GM12878 (cell line): Measurements from ENCODE around the gene GARIN3. TPM values are rescaled to one million over a fixed set of nuclear protein-coding genes. Genes with fewer than 3 reads are reported as not detected.

Experiments used
- ATAC-seq: fragments of 200-7000 bp; cut with Tn5 transposase; 3 replicates; pipeline ENCODE4 v1.9.1; 2020; ENCODE audit warnings: mild to moderate bottlenecking, moderate library complexity
- BruUV-seq: library from RNA; stranded (reverse); fragments of 400-500 nt; replicated peaks from 2 replicates; lab custom pipeline; 2021; lab: Mats Ljungman, UMichigan
- CTCF ChIA-PET: fragments of 300-600 bp; sonication (Branson Sonifier 250); formaldehyde crosslinking; extraction: SDS; loops from one replicate; lab custom pipeline; 2021; ENCODE audit warnings: inconsistent platforms; lab: Yijun Ruan, JAX
- POLR2A ChIA-PET: fragments of 350-600 bp; formaldehyde crosslinking; extraction: SDS; loops from one replicate; lab custom pipeline; 2021; ENCODE audit warnings: inconsistent platforms; lab: Charles Lee
- RAD21 ChIA-PET: fragments of 300-600 bp; sonication (Branson Sonifier 250); formaldehyde crosslinking; loops from one replicate; lab custom pipeline; 2023; ENCODE audit warnings: antibody characterized with exemption; ENCODE audit not compliant: unreplicated experiment; lab: Charles Lee
- SMC1A ChIA-PET: fragments of 300-600 bp; sonication (Branson Sonifier 250); formaldehyde crosslinking; loops from one replicate; lab custom pipeline; 2023; ENCODE audit not compliant: unreplicated experiment, uncharacterized antibody; lab: Charles Lee
- DNase-seq: peaks from one replicate; pipeline ENCODE4 v3.0.0-alpha.2; 2011; ENCODE audit warnings: low read depth, low spot score
- FAIRE-seq: peaks from 3 replicates; lab custom pipeline; 2011; peaks lifted over from hg19 to GRCh38; lab: Jason Lieb, UNC
- H2AFZ ChIP-seq: 2 replicates; pipeline ENCODE4 v1.6.0; 2011; ENCODE audit warnings: low read depth, low read length, control low read depth; ENCODE audit not compliant: control insufficient read depth
- H3K27ac ChIP-seq: 2 replicates; pipeline ENCODE4 v1.5.1; 2011; ENCODE audit warnings: control low read depth; ENCODE audit not compliant: control insufficient read depth, insufficient read depth
- H3K27me3 ChIP-seq, 2 experiments: replicated peaks in 1 of 2; 2 replicates each; pipeline versions ENCODE4 v1.6.0 to v1.6.1; 2011; ENCODE audit warnings: low read length in 1 of 2; ENCODE audit not compliant: control insufficient read depth in 2 of 2, insufficient read depth in 2 of 2
- H3K36me3 ChIP-seq, 2 experiments: 2 replicates each; pipeline ENCODE4 v1.5.1; 2011; ENCODE audit warnings: low read length in 1 of 2; ENCODE audit not compliant: control insufficient read depth in 2 of 2, insufficient read depth in 2 of 2
- H3K4me1 ChIP-seq: 2 replicates; pipeline ENCODE4 v1.6.1; 2011; ENCODE audit warnings: mild to moderate bottlenecking, low read length, moderate library complexity, mixed read lengths; ENCODE audit not compliant: control insufficient read depth, insufficient read depth
- H3K4me2 ChIP-seq: 2 replicates; pipeline ENCODE4 v1.6.0; 2011; ENCODE audit warnings: control low read depth; ENCODE audit not compliant: control insufficient read depth, insufficient read depth
- H3K4me3 ChIP-seq: fragments of 200-600 bp; sonication (generic); 2 replicates; pipeline ENCODE4 v1.5.1; 2016
- H3K79me2 ChIP-seq: 2 replicates; pipeline ENCODE4 v1.6.0; 2011; ENCODE audit warnings: low read length; ENCODE audit not compliant: control insufficient read depth, insufficient read depth
- H3K9ac ChIP-seq: 2 replicates; pipeline ENCODE4 v1.8.0; 2011; ENCODE audit warnings: low read length, control low read depth, mixed read lengths; ENCODE audit not compliant: control insufficient read depth, insufficient read depth
- H3K9me3 ChIP-seq: replicated peaks from 3 replicates; pipeline ENCODE4 v1.5.1; 2011; ENCODE audit warnings: mild to moderate bottlenecking, low read length; ENCODE audit not compliant: control insufficient read depth, insufficient read depth
- H4K20me1 ChIP-seq: 2 replicates; pipeline ENCODE4 v1.6.0; 2011; ENCODE audit not compliant: control insufficient read depth, insufficient read depth
- BHLHE40 ChIP-seq, 2 experiments: fragments of 450-650 bp in 1 of 2; IDR thresholded peaks; 2 replicates each; pipeline ENCODE4 v1.6.1; 2011 to 2017; ENCODE audit warnings: low read depth in 2 of 2, borderline replicate concordance in 1 of 2, improper control_type of control experiment in 1 of 2, low read length in 1 of 2, mild to moderate bottlenecking in 1 of 2
- EP300 ChIP-seq, 2 experiments: fragments of 150-350 bp in 1 of 2; IDR thresholded peaks; 2 replicates each; pipeline ENCODE4 v1.6.1; 2011 to 2012; ENCODE audit warnings: low read depth in 2 of 2, low read length in 2 of 2, borderline replicate concordance in 1 of 2, improper control_type of control experiment in 1 of 2, inconsistent platforms in 1 of 2; ENCODE audit not compliant: control insufficient read depth in 1 of 2
- KDM1A ChIP-seq: fragments of 200-600 bp; sonication (generic); IDR thresholded peaks from 2 replicates; pipeline ENCODE4 v1.6.1; 2016; ENCODE audit warnings: borderline replicate concordance
- KLF5 ChIP-seq: fragments of 450-650 bp; IDR thresholded peaks from 2 replicates; pipeline ENCODE4 v1.6.1; 2014; ENCODE audit warnings: mild to moderate bottlenecking; ENCODE audit not compliant: partially characterized antibody
- MYB ChIP-seq: fragments of 150-350 bp; IDR thresholded peaks from 2 replicates; pipeline ENCODE4 v1.6.1; 2014; ENCODE audit warnings: mild to moderate bottlenecking, low read depth, low read length, borderline replicate concordance
- NBN ChIP-seq: fragments of 450-650 bp; IDR thresholded peaks from 2 replicates; pipeline ENCODE4 v1.6.1; 2016
- NFIC ChIP-seq: IDR thresholded peaks from 2 replicates; pipeline ENCODE4 v1.6.1; 2012; ENCODE audit warnings: low read depth, mild to moderate bottlenecking, inconsistent platforms, low read length, moderate library complexity
- NRF1 ChIP-seq: conservative IDR thresholded peaks from 2 replicates; pipeline ENCODE4 v1.6.1; 2011; ENCODE audit warnings: mild to moderate bottlenecking, low read depth, low read length, improper control_type of control experiment
- PAX8 ChIP-seq: fragments of 450-650 bp; IDR thresholded peaks from 2 replicates; pipeline ENCODE4 v1.6.1; 2017; ENCODE audit warnings: mild to moderate bottlenecking, moderate library complexity
- RAD51 ChIP-seq: fragments of 450-650 bp; IDR thresholded peaks from 2 replicates; pipeline ENCODE4 v1.6.1; 2016; ENCODE audit warnings: moderate library complexity, mild to moderate bottlenecking, inconsistent platforms
- RUNX3 ChIP-seq: IDR thresholded peaks from 2 replicates; pipeline ENCODE4 v1.6.1; 2012; ENCODE audit warnings: low read length, inconsistent platforms
- SMARCA5 ChIP-seq: fragments of 450-650 bp; IDR thresholded peaks from 2 replicates; pipeline ENCODE4 v1.6.1; 2017; ENCODE audit warnings: mild to moderate bottlenecking
- TBL1XR1 ChIP-seq: IDR thresholded peaks from 2 replicates; pipeline ENCODE4 v1.6.1; 2012; ENCODE audit warnings: low read depth, low read length, improper control_type of control experiment
- WGBS: methylation state at CpG from one replicate; pipeline ENCODE4 v1.1.6; 2016; ENCODE audit warnings: low lambda C conversion rate; ENCODE audit not compliant: insufficient replicate concordance, insufficient coverage; ENCODE audit errors: missing lambda C conversion rate; 5-methylcytosine and 5-hydroxymethylcytosine counted together
- in situ Hi-C: fragments of 300-500 bp; cut with MboI; formaldehyde crosslinking; loops from 9 replicates; pipeline ENCODE4 v1.14.3; 2018; ENCODE audit warnings: mixed read lengths
- intact Hi-C: fragments of 100-400 bp; cut with micrococcal nuclease; formaldehyde crosslinking; loops from one replicate; pipeline ENCODE4 v1.14.2; 2022; ENCODE audit not compliant: unreplicated experiment
- polyA plus RNA-seq, 11 experiments: library from polyadenylated mRNA; depleted of rRNA in 4 of 11; unstranded in 6 of 11; stranded (reverse) in 5 of 11; fragments of >200 nt; fragmentation: Nextera tagmentation in 4 of 11; fragmentation: Illumina TruSeq in 1 of 11; extraction: Ambion mirVana in 4 of 11; extraction: Trizol in 1 of 11; gene quantifications; 1 replicate in 1 of 11; 2 replicates in 10 of 11; pipeline versions ENCODE4 v1.2.1 to v1.2.3, GENCODE V29; 2011 to 2016; ENCODE audit warnings: inconsistent platforms in 2 of 11, missing spikeins in 2 of 11, low read depth in 1 of 11
- total RNA-seq, 4 experiments: library from RNA; depleted of rRNA in 3 of 4; stranded (reverse); fragments of >200 nt in 3 of 4; fragmentation: Illumina TruSeq in 1 of 4; extraction: Trizol in 1 of 4; gene quantifications; 2 replicates each; pipeline versions ENCODE4 v1.2.1 to v1.2.3, GENCODE V29; 2013 to 2021
- TF ChIP-seq, protein P1 (sequence below): fragments of 450-650 bp; IDR thresholded peaks from 2 replicates; pipeline ENCODE4 v1.6.1; 2017; ENCODE audit warnings: low read depth, mild to moderate bottlenecking, moderate library complexity
- TF ChIP-seq, protein P2 (sequence below): fragments of 450-650 bp; formaldehyde crosslinking; IDR thresholded peaks from 2 replicates; pipeline ENCODE4 v1.4.0; 2022; ENCODE audit warnings: mild to moderate bottlenecking, moderate library complexity
- TF ChIP-seq, protein P3 (sequence below): IDR thresholded peaks from 2 replicates; pipeline ENCODE4 v1.6.1; 2011; ENCODE audit warnings: borderline replicate concordance, low read depth, mild to moderate bottlenecking, moderate library complexity, mixed read lengths, low read length; ENCODE audit not compliant: insufficient read depth; ENCODE audit errors: extremely low read length

Gene GARIN3
- total and polyA plus RNA-seq, 10 of the 15 experiments (the other 5 are each of a cell fraction or from before 2014, with no cell fraction given), result 0.15 TPM; not detected in 9

DNA sequence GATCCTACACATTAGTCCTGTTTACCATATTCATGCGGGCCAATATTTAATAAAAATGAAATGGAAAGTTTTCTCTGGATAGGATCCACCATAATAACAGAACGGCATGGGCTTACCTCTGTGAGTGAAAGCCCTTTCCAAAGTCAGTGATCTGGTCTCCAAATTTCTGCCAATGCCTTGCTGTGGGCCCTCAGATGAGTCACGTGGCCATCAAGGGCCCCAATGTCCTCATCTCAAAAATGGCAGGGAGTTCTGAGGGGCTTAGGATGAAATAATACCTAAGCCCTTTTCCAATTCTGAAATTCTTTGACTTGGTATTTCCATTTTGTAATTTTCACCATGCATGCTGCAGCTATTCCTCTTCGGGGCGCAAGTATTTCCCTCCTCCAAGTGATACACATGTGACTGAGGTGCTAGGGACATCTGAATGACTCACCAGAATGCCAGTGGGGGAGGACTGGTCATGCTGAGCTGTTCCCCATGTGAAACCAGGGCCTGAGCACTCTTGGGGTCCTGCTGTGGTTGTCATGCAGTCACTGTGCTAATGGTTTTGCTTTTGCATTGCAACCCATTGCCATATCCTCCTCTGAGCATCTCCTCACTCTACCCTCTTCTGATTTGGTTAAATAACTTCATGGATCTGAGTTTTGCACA, 49.6 kb upstream of the GARIN3 start:
- FAIRE-seq (no peak), DNase-seq (no peak), ATAC-seq (peak; percentile 26)
- Histone ChIP-seq H3K9ac (no peak overlapping the region), H3K79me2 (no peaks in the 10 kb centered on the region), H3K9me3 (no peaks in the 10 kb centered on the region; the same call in 2 of the 3 replicates), H2AFZ (no peak overlapping the region), H3K4me2 (peak overlapping the region; percentile 24), H3K4me3 (no peak overlapping the region), H3K27ac (peak overlapping the region; percentile 13), H4K20me1 (no peaks in the 10 kb centered on the region), H3K4me1 (peaks cover 60% of the 10 kb centered on the region), H3K36me3 (no peaks in the 10 kb centered on the region), H3K27me3 (no peaks in the 10 kb centered on the region)
- POLR2A ChIA-PET, result interaction anchor here (0.5 to 4.7 kb wide), 6 partner anchors 43 to 312 kb away, joined by 4 to 20 read pairs (median 6); no protein-coding TSS in a partner anchor
- SMC1A ChIA-PET, result interaction anchor here (0.6 to 5.0 kb wide), 14 partner anchors 11 to 93 kb away, joined by 3 to 45 read pairs (median 4); partner anchors contain the start of gene ITK
- WGBS, result 40% methylated on average over 5 of the region's 5 CpGs
- intact Hi-C loops, result loop anchor here (2.0 kb wide), 2 partner anchors 43 to 67 kb away; no protein-coding TSS in a partner anchor
- CTCF ChIA-PET, result interaction anchor here (0.5 to 6.3 kb wide), 8 partner anchors 12 to 616 kb away, joined by 3 to 53 read pairs (median 6); no protein-coding TSS in a partner anchor
- in situ Hi-C loops, result no loop called here
- RAD21 ChIA-PET, result interaction anchor here (1.0 to 4.9 kb wide), 13 partner anchors 10 to 66 kb away, joined by 3 to 52 read pairs (median 11); no protein-coding TSS in a partner anchor
- no TSS peak for BruUV-seq
- peak; percentile 65; the same call in 1 of the 2 replicates for TF ChIP-seq RAD51
- peak; percentile 2; the same call in 1 of the 2 replicates for TF ChIP-seq NBN
- no peak for TF ChIP-seq MYB
- TF ChIP-seq PAX8, result no peak
- TF ChIP-seq KLF5, result no peak
- TF ChIP-seq SMARCA5, result no peak
- TF ChIP-seq, protein P1, sequence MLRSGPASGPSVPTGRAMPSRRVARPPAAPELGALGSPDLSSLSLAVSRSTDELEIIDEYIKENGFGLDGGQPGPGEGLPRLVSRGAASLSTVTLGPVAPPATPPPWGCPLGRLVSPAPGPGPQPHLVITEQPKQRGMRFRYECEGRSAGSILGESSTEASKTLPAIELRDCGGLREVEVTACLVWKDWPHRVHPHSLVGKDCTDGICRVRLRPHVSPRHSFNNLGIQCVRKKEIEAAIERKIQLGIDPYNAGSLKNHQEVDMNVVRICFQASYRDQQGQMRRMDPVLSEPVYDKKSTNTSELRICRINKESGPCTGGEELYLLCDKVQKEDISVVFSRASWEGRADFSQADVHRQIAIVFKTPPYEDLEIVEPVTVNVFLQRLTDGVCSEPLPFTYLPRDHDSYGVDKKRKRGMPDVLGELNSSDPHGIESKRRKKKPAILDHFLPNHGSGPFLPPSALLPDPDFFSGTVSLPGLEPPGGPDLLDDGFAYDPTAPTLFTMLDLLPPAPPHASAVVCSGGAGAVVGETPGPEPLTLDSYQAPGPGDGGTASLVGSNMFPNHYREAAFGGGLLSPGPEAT, result no peak
- no peak for TF ChIP-seq TBL1XR1
- no peak for TF ChIP-seq KDM1A
- TF ChIP-seq NRF1, result no peak
- TF ChIP-seq BHLHE40 (IDR thresholded peaks at IDR 0.05; ENCODE audit: borderline replicate concordance in 1 of 2, low read depth in 2 of 2, low read length in 1 of 2), result peak in 1 of 2 experiments; percentile 10; a peak in 1 of 4 replicates
- TF ChIP-seq, protein P2, sequence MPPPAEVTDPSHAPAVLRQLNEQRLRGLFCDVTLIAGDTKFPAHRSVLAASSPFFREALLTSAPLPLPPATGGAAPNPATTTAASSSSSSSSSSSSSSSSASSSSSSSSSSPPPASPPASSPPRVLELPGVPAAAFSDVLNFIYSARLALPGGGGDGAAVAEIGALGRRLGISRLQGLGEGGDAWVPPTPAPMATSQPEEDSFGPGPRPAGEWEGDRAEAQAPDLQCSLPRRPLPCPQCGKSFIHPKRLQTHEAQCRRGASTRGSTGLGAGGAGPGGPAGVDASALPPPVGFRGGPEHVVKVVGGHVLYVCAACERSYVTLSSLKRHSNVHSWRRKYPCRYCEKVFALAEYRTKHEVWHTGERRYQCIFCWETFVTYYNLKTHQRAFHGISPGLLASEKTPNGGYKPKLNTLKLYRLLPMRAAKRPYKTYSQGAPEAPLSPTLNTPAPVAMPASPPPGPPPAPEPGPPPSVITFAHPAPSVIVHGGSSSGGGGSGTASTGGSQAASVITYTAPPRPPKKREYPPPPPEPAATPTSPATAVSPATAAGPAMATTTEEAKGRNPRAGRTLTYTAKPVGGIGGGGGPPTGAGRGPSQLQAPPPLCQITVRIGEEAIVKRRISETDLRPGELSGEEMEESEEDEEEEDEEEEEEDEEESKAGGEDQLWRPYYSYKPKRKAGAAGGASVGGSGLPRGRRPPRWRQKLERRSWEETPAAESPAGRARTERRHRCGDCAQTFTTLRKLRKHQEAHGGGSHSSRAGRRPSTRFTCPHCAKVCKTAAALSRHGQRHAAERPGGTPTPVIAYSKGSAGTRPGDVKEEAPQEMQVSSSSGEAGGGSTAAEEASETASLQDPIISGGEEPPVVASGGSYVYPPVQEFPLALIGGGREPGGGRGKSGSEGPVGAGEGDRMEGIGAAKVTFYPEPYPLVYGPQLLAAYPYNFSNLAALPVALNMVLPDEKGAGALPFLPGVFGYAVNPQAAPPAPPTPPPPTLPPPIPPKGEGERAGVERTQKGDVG (CRISPR knock-in tag), result no peak
- no peak for TF ChIP-seq RUNX3
- TF ChIP-seq, protein P3, sequence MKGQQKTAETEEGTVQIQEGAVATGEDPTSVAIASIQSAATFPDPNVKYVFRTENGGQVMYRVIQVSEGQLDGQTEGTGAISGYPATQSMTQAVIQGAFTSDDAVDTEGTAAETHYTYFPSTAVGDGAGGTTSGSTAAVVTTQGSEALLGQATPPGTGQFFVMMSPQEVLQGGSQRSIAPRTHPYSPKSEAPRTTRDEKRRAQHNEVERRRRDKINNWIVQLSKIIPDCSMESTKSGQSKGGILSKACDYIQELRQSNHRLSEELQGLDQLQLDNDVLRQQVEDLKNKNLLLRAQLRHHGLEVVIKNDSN, result peak; percentile 30
- TF ChIP-seq EP300 (IDR thresholded peaks at IDR 0.05; ENCODE audit: borderline replicate concordance in 1 of 2, control insufficient read depth in 1 of 2, low read depth in 2 of 2, low read length in 2 of 2), result no peak
- TF ChIP-seq NFIC, result no peak
